Mesendoderm (in vitro differentiated cells): ENCODE data around the gene ATOH8.
A peak's percentile ranks its signal among the peaks of the same experiment; 100 is the strongest.

Experiments
- DNase-seq: peaks from one replicate; pipeline ENCODE4 v3.0.0; 2013
- H2AK5ac ChIP-seq: 2 replicates; pipeline ENCODE4 v1.6.1; 2013; ENCODE audit warnings: low read length, inconsistent platforms
- H2BK120ac ChIP-seq: 2 replicates; pipeline ENCODE4 v1.6.1; 2013; ENCODE audit warnings: low read depth, mild to moderate bottlenecking, low read length, moderate library complexity, mixed read lengths
- H2BK15ac ChIP-seq: replicated peaks from 2 replicates; pipeline ENCODE4 v1.6.1; 2013; ENCODE audit warnings: low read depth, mild to moderate bottlenecking, moderate library complexity
- H2BK5ac ChIP-seq: 2 replicates; pipeline ENCODE4 v1.6.1; 2013; ENCODE audit warnings: low read length, inconsistent platforms
- H3K18ac ChIP-seq: 2 replicates; pipeline ENCODE4 v1.6.1; 2013; ENCODE audit warnings: mild to moderate bottlenecking, low read length, mixed read lengths
- H3K23ac ChIP-seq: one replicate; pipeline ENCODE4 v1.6.1; 2013; ENCODE audit warnings: low read length
- H3K27ac ChIP-seq: 2 replicates; pipeline ENCODE4 v1.5.1; 2013; ENCODE audit warnings: low read depth, mild to moderate bottlenecking, inconsistent platforms, low read length, moderate library complexity
- H3K27me3 ChIP-seq: 2 replicates; pipeline ENCODE4 v1.6.1; 2013; ENCODE audit warnings: low read length, control low read depth, mild to moderate bottlenecking, inconsistent platforms; ENCODE audit not compliant: insufficient read depth, poor library complexity
- H3K36me3 ChIP-seq: 2 replicates; pipeline ENCODE4 v1.6.1; 2013; ENCODE audit warnings: low read length, inconsistent platforms; ENCODE audit not compliant: control insufficient read depth, insufficient read depth
- H3K4ac ChIP-seq: one replicate; pipeline ENCODE4 v1.6.1; 2013; ENCODE audit warnings: low read depth, mild to moderate bottlenecking, low read length, moderate library complexity
- H3K4me1 ChIP-seq: 2 replicates; pipeline ENCODE4 v1.6.1; 2013; ENCODE audit warnings: low read depth, low read length, inconsistent platforms; ENCODE audit not compliant: control insufficient read depth
- H3K4me2 ChIP-seq: 2 replicates; pipeline ENCODE4 v1.6.1; 2013; ENCODE audit warnings: low read length
- H3K4me3 ChIP-seq: 2 replicates; pipeline ENCODE4 v1.5.1; 2013; ENCODE audit warnings: mild to moderate bottlenecking, low read length
- H3K56ac ChIP-seq: one replicate; pipeline ENCODE4 v1.6.1; 2013; ENCODE audit warnings: low read length
- H3K79me1 ChIP-seq: 2 replicates; pipeline ENCODE4 v1.6.1; 2013; ENCODE audit warnings: low read length, inconsistent platforms
- H3K79me2 ChIP-seq: 2 replicates; pipeline ENCODE4 v1.6.1; 2013; ENCODE audit warnings: mild to moderate bottlenecking, low read length; ENCODE audit not compliant: control insufficient read depth, insufficient read depth
- H3K9ac ChIP-seq: 2 replicates; pipeline ENCODE4 v1.6.1; 2013; ENCODE audit warnings: low read length, inconsistent platforms
- H4K5ac ChIP-seq: one replicate; pipeline ENCODE4 v1.6.1; 2013; ENCODE audit warnings: low read length
- H4K8ac ChIP-seq: one replicate; pipeline ENCODE4 v1.6.1; 2013; ENCODE audit warnings: low read depth, mild to moderate bottlenecking, control low read depth, low read length, moderate library complexity
- WGBS: extraction: QIAGEN DNeasy Blood & Tissue Kit; methylation state at CpG from one replicate; pipeline ENCODE4 v1.1.7; 2013; ENCODE audit warnings: low lambda C conversion rate, missing lambda C conversion rate; ENCODE audit not compliant: insufficient coverage; ENCODE audit errors: extremely low coverage; 5-methylcytosine and 5-hydroxymethylcytosine counted together

The ATOH8 gene

GRCh38 chr2:85735691-85736090 is 18.1 kb upstream of the ATOH8 start:
- no peak overlapping the region for H3K4me2 ChIP-seq
- no peak overlapping the region for H3K4me3 ChIP-seq
- no peak overlapping the region for H4K5ac ChIP-seq
- no peak overlapping the region for H2BK15ac ChIP-seq
- H2BK5ac ChIP-seq: no peak overlapping the region
- H3K56ac ChIP-seq: no peak overlapping the region
- H2AK5ac ChIP-seq: no peak overlapping the region
- H3K18ac ChIP-seq: no peak overlapping the region
- no peak overlapping the region for H2BK120ac ChIP-seq
- no peak overlapping the region for H3K23ac ChIP-seq
- H3K27ac ChIP-seq: no peak overlapping the region
- no peaks in the 10 kb centered on the region for H3K36me3 ChIP-seq
- no peak overlapping the region for H4K8ac ChIP-seq
- no peaks in the 10 kb centered on the region for H3K4me1 ChIP-seq
- H3K79me2 ChIP-seq: no peaks in the 10 kb centered on the region
- H3K9ac ChIP-seq: no peak overlapping the region
- H3K4ac ChIP-seq: no peak overlapping the region
- H3K79me1 ChIP-seq: no peaks in the 10 kb centered on the region
- H3K27me3 ChIP-seq: no peaks in the 10 kb centered on the region
- peak; percentile 76 for DNase-seq

- Histone ChIP-seq H3K4me2 (no peak overlapping the region), H4K5ac (no peak overlapping the region), H2BK120ac (no peak overlapping the region), H2AK5ac (no peak overlapping the region), H3K36me3 (no peaks in the 10 kb centered on the region), H3K56ac (no peak overlapping the region), H3K27ac (no peak overlapping the region), H2BK15ac (no peak overlapping the region), H3K4me1 (no peaks in the 10 kb centered on the region), H3K4ac (no peak overlapping the region), H2BK5ac (no peak overlapping the region), H3K79me1 (no peaks in the 10 kb centered on the region), H3K79me2 (no peaks in the 10 kb centered on the region), H4K8ac (no peak overlapping the region), H3K18ac (no peak overlapping the region), H3K23ac (no peak overlapping the region), H3K4me3 (no peak overlapping the region), H3K9ac (no peak overlapping the region), H3K27me3 (no peaks in the 10 kb centered on the region)
- no peak for DNase-seq
- no CpG with 5 or more reads among the region's 7 CpGs for WGBS
Measured at GRCh38 chr2:85736456-85737355, 17.1 kb upstream of the ATOH8 start.

GRCh38 chr2:85737481-85737880 is 16.3 kb upstream of the ATOH8 start:
- Histone ChIP-seq H3K56ac (no peak overlapping the region), H3K79me2 (no peaks in the 10 kb centered on the region), H2BK5ac (no peak overlapping the region), H4K8ac (no peak overlapping the region), H2BK15ac (no peak overlapping the region), H3K9ac (no peak overlapping the region), H3K18ac (no peak overlapping the region), H3K27me3 (no peaks in the 10 kb centered on the region), H3K27ac (no peak overlapping the region), H3K36me3 (no peaks in the 10 kb centered on the region), H4K5ac (no peak overlapping the region), H2AK5ac (no peak overlapping the region), H3K4ac (no peak overlapping the region), H3K4me1 (no peaks in the 10 kb centered on the region), H3K23ac (no peak overlapping the region), H3K79me1 (no peaks in the 10 kb centered on the region), H2BK120ac (no peak overlapping the region), H3K4me2 (no peak overlapping the region), H3K4me3 (no peak overlapping the region)
- no CpG with 5 or more reads among the region's 4 CpGs for WGBS
- peak; percentile 78 for DNase-seq

- no CpG with 5 or more reads among the region's 4 CpGs for WGBS
- H3K4me2 ChIP-seq: no peak overlapping the region
- H4K8ac ChIP-seq: no peak overlapping the region
- H4K5ac ChIP-seq: no peak overlapping the region
- H3K9ac ChIP-seq: no peak overlapping the region
- H3K23ac ChIP-seq: no peak overlapping the region
- H2BK120ac ChIP-seq: no peak overlapping the region
- no peaks in the 10 kb centered on the region for H3K36me3 ChIP-seq
- no peak overlapping the region for H3K4me3 ChIP-seq
- H3K27ac ChIP-seq: no peak overlapping the region
- no peak overlapping the region for H2AK5ac ChIP-seq
- H2BK15ac ChIP-seq: no peak overlapping the region
- no peak overlapping the region for H3K4ac ChIP-seq
- H3K79me1 ChIP-seq: no peaks in the 10 kb centered on the region
- H3K4me1 ChIP-seq: no peaks in the 10 kb centered on the region
- DNase-seq: no peak
- H3K18ac ChIP-seq: no peak overlapping the region
- no peaks in the 10 kb centered on the region for H3K27me3 ChIP-seq
- no peaks in the 10 kb centered on the region for H3K79me2 ChIP-seq
- no peak overlapping the region for H3K56ac ChIP-seq
- no peak overlapping the region for H2BK5ac ChIP-seq
Measured at GRCh38 chr2:85737961-85738360, 15.8 kb upstream of the ATOH8 start.

- no CpG with 5 or more reads among the region's 4 CpGs for WGBS
- H3K79me1 ChIP-seq: no peaks in the 10 kb centered on the region
- no peak overlapping the region for H3K56ac ChIP-seq
- H3K9ac ChIP-seq: no peak overlapping the region
- no peaks in the 10 kb centered on the region for H3K27me3 ChIP-seq
- no peaks in the 10 kb centered on the region for H3K4me1 ChIP-seq
- H3K4me2 ChIP-seq: no peak overlapping the region
- H3K23ac ChIP-seq: no peak overlapping the region
- H3K18ac ChIP-seq: no peak overlapping the region
- H4K5ac ChIP-seq: no peak overlapping the region
- H3K36me3 ChIP-seq: no peaks in the 10 kb centered on the region
- no peak overlapping the region for H2BK15ac ChIP-seq
- no peak overlapping the region for H4K8ac ChIP-seq
- H3K79me2 ChIP-seq: no peaks in the 10 kb centered on the region
- no peak overlapping the region for H2BK5ac ChIP-seq
- H2AK5ac ChIP-seq: no peak overlapping the region
- DNase-seq: no peak
- H3K4me3 ChIP-seq: no peak overlapping the region
- H3K4ac ChIP-seq: no peak overlapping the region
- H2BK120ac ChIP-seq: no peak overlapping the region
- no peak overlapping the region for H3K27ac ChIP-seq
Measured at GRCh38 chr2:85740193-85740592, 13.6 kb upstream of the ATOH8 start.
